IMR-90 (cell line): ENCODE data around the gene CHN1.

Experiments
- BHLHE40 ChIP-seq: fragments of 150-350 bp; IDR thresholded peaks from 2 replicates; pipeline ENCODE4 v1.6.1; 2016; ENCODE audit warnings: mild to moderate bottlenecking, low read depth, low read length
- CEBPB ChIP-seq: IDR thresholded peaks from 2 replicates; pipeline ENCODE4 v1.6.1; 2012; ENCODE audit warnings: low read depth, low read length, improper control_type of control experiment
- CHD1 ChIP-seq: IDR thresholded peaks from 2 replicates; pipeline ENCODE4 v1.6.1; 2012; ENCODE audit warnings: low read depth, low read length, improper control_type of control experiment
- CTCF ChIP-seq: conservative IDR thresholded peaks from 2 replicates; pipeline ENCODE4 v1.5.1; 2012; ENCODE audit warnings: mild to moderate bottlenecking, low read depth, low read length, improper control_type of control experiment
- FOS ChIP-seq: fragments of 150-350 bp; IDR thresholded peaks from 2 replicates; pipeline ENCODE4 v1.6.1; 2016; ENCODE audit warnings: low read depth, low read length
- NFE2L2 ChIP-seq: fragments of 150-350 bp; IDR thresholded peaks from 2 replicates; pipeline ENCODE4 v1.6.1; 2016; ENCODE audit warnings: low read depth, mild to moderate bottlenecking, low read length
- POLR2A ChIP-seq: IDR thresholded peaks from 2 replicates; pipeline ENCODE4 v1.6.1; 2012; ENCODE audit warnings: mild to moderate bottlenecking, low read depth, low read length
- RAD21 ChIP-seq: IDR thresholded peaks from 2 replicates; pipeline ENCODE4 v1.6.1; 2012; ENCODE audit warnings: low read length, improper control_type of control experiment
- RCOR1 ChIP-seq: IDR thresholded peaks from 2 replicates; pipeline ENCODE4 v1.6.1; 2012; ENCODE audit warnings: mild to moderate bottlenecking, low read length, improper control_type of control experiment; ENCODE audit not compliant: insufficient replicate concordance
- SMC3 ChIP-seq: fragments of 150-350 bp; IDR thresholded peaks from 2 replicates; pipeline ENCODE4 v1.6.1; 2016; ENCODE audit warnings: low read depth, mild to moderate bottlenecking, antibody characterized with exemption, low read length, moderate library complexity
- TF ChIP-seq, protein P1 (sequence below): fragments of 150-350 bp; IDR thresholded peaks from 2 replicates; pipeline ENCODE4 v1.6.1; 2016; ENCODE audit warnings: low read depth, mild to moderate bottlenecking, low read length, moderate library complexity, borderline replicate concordance

GRCh38 chr2:174762464-174762863 lies 242.7 kb downstream of the CHN1 start:
- no peak for TF ChIP-seq POLR2A
- TF ChIP-seq, protein P1, sequence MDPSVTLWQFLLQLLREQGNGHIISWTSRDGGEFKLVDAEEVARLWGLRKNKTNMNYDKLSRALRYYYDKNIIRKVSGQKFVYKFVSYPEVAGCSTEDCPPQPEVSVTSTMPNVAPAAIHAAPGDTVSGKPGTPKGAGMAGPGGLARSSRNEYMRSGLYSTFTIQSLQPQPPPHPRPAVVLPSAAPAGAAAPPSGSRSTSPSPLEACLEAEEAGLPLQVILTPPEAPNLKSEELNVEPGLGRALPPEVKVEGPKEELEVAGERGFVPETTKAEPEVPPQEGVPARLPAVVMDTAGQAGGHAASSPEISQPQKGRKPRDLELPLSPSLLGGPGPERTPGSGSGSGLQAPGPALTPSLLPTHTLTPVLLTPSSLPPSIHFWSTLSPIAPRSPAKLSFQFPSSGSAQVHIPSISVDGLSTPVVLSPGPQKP: no peak
- TF ChIP-seq CTCF: no peak
- TF ChIP-seq BHLHE40: no peak
- TF ChIP-seq NFE2L2: no peak
- TF ChIP-seq SMC3: no peak
- no peak for TF ChIP-seq CHD1
- no peak for TF ChIP-seq RAD21
- TF ChIP-seq RCOR1: no peak
- no peak for TF ChIP-seq CEBPB
- no peak for TF ChIP-seq FOS
